C4-2B (cell line): ENCODE measurements around the gene CFLAR.

Source experiments
- CTCF ChIP-seq: fragments of 450-650 bp; conservative IDR thresholded peaks from 2 replicates; pipeline ENCODE4 v1.5.1; 2017; ENCODE audit warnings: mild to moderate bottlenecking
- ZFX ChIP-seq: fragments of 450-650 bp; IDR thresholded peaks from 2 replicates; pipeline ENCODE4 v1.6.1; 2017

- TF ChIP-seq CTCF: no peak
- TF ChIP-seq ZFX: no peak
These were observed 10.6 kb downstream of the CFLAR start for GRCh38 chr2:201126308-201127151.
